HepG2 (cell line): ENCODE measurements around the gene MRFAP1. TPM values are rescaled to one million over a fixed set of nuclear protein-coding genes. Genes with fewer than 3 reads are reported as not detected.

Source experiments
- ARNT2 ChIP-seq: sonication (generic); formaldehyde crosslinking; IDR thresholded peaks from 2 replicates; pipeline ENCODE4 v1.8.0; 2022; ENCODE audit warnings: mild to moderate bottlenecking, low read depth, missing genetic modification reagents, moderate library complexity
- EEA1 ChIP-seq: sonication (generic); formaldehyde crosslinking; IDR thresholded peaks from 2 replicates; pipeline ENCODE4 v1.5.1; 2020; ENCODE audit warnings: mild to moderate bottlenecking, missing genetic modification reagents, borderline replicate concordance
- FOXA3 ChIP-seq: IDR thresholded peaks from 2 replicates; pipeline ENCODE4 v1.6.1; 2016; ENCODE audit warnings: missing genetic modification reagents, missing compliant biosample characterization
- FOXP4 ChIP-seq: sonication (generic); formaldehyde crosslinking; IDR thresholded peaks from 2 replicates; pipeline ENCODE4 v1.4.0; 2020; ENCODE audit warnings: missing genetic modification reagents
- HNF4A ChIP-seq: sonication (generic); formaldehyde crosslinking; IDR thresholded peaks from 2 replicates; pipeline ENCODE4 v1.4.0; 2020; ENCODE audit warnings: missing genetic modification reagents
- HOXA3 ChIP-seq: sonication (generic); formaldehyde crosslinking; IDR thresholded peaks from 2 replicates; pipeline ENCODE4 v1.5.0; 2020; ENCODE audit warnings: missing genetic modification reagents
- MXI1 ChIP-seq: IDR thresholded peaks from 3 replicates; pipeline ENCODE4 v1.6.1; 2012; ENCODE audit warnings: low read depth, low read length, inconsistent platforms, borderline replicate concordance
- POLR2AphosphoS2 ChIP-seq: IDR thresholded peaks from 2 replicates; pipeline ENCODE4 v1.6.1; 2011; ENCODE audit warnings: low read depth, low read length, improper control_type of control experiment
- POLR2G ChIP-seq: fragments of 200-400 bp; formaldehyde crosslinking; IDR thresholded peaks from 2 replicates; pipeline ENCODE4 v1.6.1; 2018; ENCODE audit warnings: mild to moderate bottlenecking, low read depth, low read length, moderate library complexity
- PRDM15 ChIP-seq: sonication (generic); formaldehyde crosslinking; IDR thresholded peaks from 2 replicates; pipeline ENCODE4 v1.4.0; 2020; ENCODE audit warnings: missing genetic modification reagents
- RARA ChIP-seq: IDR thresholded peaks from 2 replicates; pipeline ENCODE4 v1.6.1; 2016; ENCODE audit warnings: missing genetic modification reagents, missing compliant biosample characterization
- RXRA ChIP-seq: sonication (generic); formaldehyde crosslinking; IDR thresholded peaks from 2 replicates; pipeline ENCODE4 v1.5.1; 2020; ENCODE audit warnings: missing genetic modification reagents
- SOX13 ChIP-seq, 3 experiments: fragments of 450-650 bp in 1 of 3; sonication (generic) in 1 of 3; formaldehyde crosslinking in 1 of 3; IDR thresholded peaks in 2 of 3; conservative IDR thresholded peaks in 1 of 3; 2 replicates each; pipeline versions ENCODE4 v1.5.0 to v1.6.1; 2016 to 2020; ENCODE audit warnings: antibody characterized with exemption in 1 of 3, mild to moderate bottlenecking in 1 of 3, missing compliant biosample characterization in 1 of 3, missing genetic modification reagents in 1 of 3, moderate library complexity in 1 of 3
- TFDP2 ChIP-seq: sonication (generic); formaldehyde crosslinking; IDR thresholded peaks from 2 replicates; pipeline ENCODE4 v1.4.0; 2020; ENCODE audit warnings: missing genetic modification reagents
- ZMYM3 ChIP-seq: sonication (generic); formaldehyde crosslinking; IDR thresholded peaks from 2 replicates; pipeline ENCODE4 v1.5.1; 2020; ENCODE audit warnings: mild to moderate bottlenecking, missing genetic modification reagents
- ZNF124 ChIP-seq: sonication (generic); formaldehyde crosslinking; IDR thresholded peaks from 2 replicates; pipeline ENCODE4 v1.4.0; 2020; ENCODE audit warnings: missing genetic modification reagents
- ZNF24 ChIP-seq: fragments of 450-650 bp; IDR thresholded peaks from 2 replicates; pipeline ENCODE4 v1.6.1; 2017; ENCODE audit warnings: antibody characterized with exemption, mild to moderate bottlenecking
- ZNF331 ChIP-seq: sonication (generic); formaldehyde crosslinking; IDR thresholded peaks from 2 replicates; pipeline ENCODE4 v1.4.0; 2020; ENCODE audit warnings: missing genetic modification reagents
- ZNF674 ChIP-seq: sonication (generic); formaldehyde crosslinking; IDR thresholded peaks from 2 replicates; pipeline ENCODE4 v1.5.0; 2020; ENCODE audit warnings: low read depth, mild to moderate bottlenecking, missing genetic modification reagents
- ZNF710 ChIP-seq: sonication (generic); formaldehyde crosslinking; IDR thresholded peaks from 2 replicates; pipeline ENCODE4 v1.5.0; 2020; ENCODE audit warnings: mild to moderate bottlenecking, missing genetic modification reagents, borderline replicate concordance
- ZNF790 ChIP-seq: sonication (generic); formaldehyde crosslinking; IDR thresholded peaks from 2 replicates; pipeline ENCODE4 v1.8.0; 2022; ENCODE audit warnings: missing genetic modification reagents, mild to moderate bottlenecking, borderline replicate concordance
- polyA plus RNA-seq, 8 experiments: library from polyadenylated mRNA; depleted of rRNA in 3 of 8; stranded (reverse) in 7 of 8; unstranded in 1 of 8; fragments of >200 nt; fragmentation: Illumina TruSeq in 4 of 8; extraction: Trizol in 4 of 8; gene quantifications; 2 replicates each; pipeline versions ENCODE4 v1.2.1 to v1.2.3, GENCODE V29; 2011 to 2016; ENCODE audit warnings: low read depth in 4 of 8, missing spikeins in 1 of 8, mixed read lengths in 1 of 8; ENCODE audit not compliant: insufficient read depth in 1 of 8
- total RNA-seq, 5 experiments: library from RNA; depleted of rRNA; stranded (reverse); fragments of >200 nt; fragmentation: Illumina TruSeq; extraction: Trizol; gene quantifications; 2 replicates each; pipeline ENCODE4 v1.2.3, GENCODE V29; 2016; ENCODE audit warnings: low read depth in 1 of 5

Gene MRFAP1
- total and polyA plus RNA-seq, 2 of the 13 experiments (the other 11 are each of a cell fraction or from before 2014, with no cell fraction given), result 112 to 158 TPM

GRCh38 chr4:6601661-6602250 is 38.7 kb upstream of the MRFAP1 start (continued):
- TF ChIP-seq ARNT2 (CRISPR knock-in tag) (no peak), ZNF124 (CRISPR knock-in tag) (0 out of 2 replicates have a peak, but pooled peaks have one; percentile 31), SOX13 (IDR thresholded peaks at IDR 0.05) (no peak), SOX13 (CRISPR knock-in tag; conservative IDR thresholded peaks at IDR 0.05 in 1 of 2, IDR thresholded peaks at IDR 0.05 in 1 of 2) (0 out of 4 replicates have a peak, but pooled peaks of 1 of the 2 experiments have one; percentile 11), RXRA (CRISPR knock-in tag) (0 out of 2 replicates have a peak, but pooled peaks have one; percentile 29), POLR2G (no peak), ZMYM3 (CRISPR knock-in tag) (no peak), ZNF790 (CRISPR knock-in tag) (no peak), HNF4A (CRISPR knock-in tag) (peak; percentile 67; the same call in 1 of the 2 replicates), FOXP4 (CRISPR knock-in tag) (no peak; the same call in 1 of the 2 replicates), TFDP2 (CRISPR knock-in tag) (no peak), ZNF331 (CRISPR knock-in tag) (peak; percentile 41; the same call in 1 of the 2 replicates), ZNF24 (no peak), HOXA3 (CRISPR knock-in tag) (peak; percentile 28; the same call in 1 of the 2 replicates), ZNF710 (CRISPR knock-in tag) (no peak), RARA (CRISPR knock-in tag) (0 out of 2 replicates have a peak, but pooled peaks have one; percentile 6), PRDM15 (CRISPR knock-in tag) (no peak), ZNF674 (CRISPR knock-in tag) (no peak), EEA1 (CRISPR knock-in tag) (0 out of 2 replicates have a peak, but pooled peaks have one; percentile 41), MXI1 (no peak), FOXA3 (CRISPR knock-in tag) (peak; percentile 34; the same call in 1 of the 2 replicates), POLR2AphosphoS2 (no peak)
